B cell (primary cell): ENCODE measurements around the gene CIBAR2. TPM values are rescaled to one million over a fixed set of nuclear protein-coding genes. Genes with fewer than 3 reads are reported as not detected.

Source experiments
- ATAC-seq: fragments of 200-7000 bp; cut with Tn5 transposase; one replicate; pipeline ENCODE4 v1.10.0; 2021; ENCODE audit warnings: low read depth, mild to moderate bottlenecking, moderate number of reproducible peaks, moderate library complexity
- CTCF ChIA-PET: fragments of 350-600 bp; sonication (Branson Sonifier 250); formaldehyde crosslinking; loops from one replicate; lab custom pipeline; 2021; ENCODE audit warnings: antibody characterized with exemption, inconsistent platforms; lab: Charles Lee
- POLR2A ChIA-PET: fragments of 350-600 bp; sonication (Branson Sonifier 250); formaldehyde crosslinking; loops from one replicate; lab custom pipeline; 2021; ENCODE audit warnings: antibody characterized with exemption; lab: Charles Lee
- DNase-seq: peaks from one replicate; pipeline ENCODE4 v3.0.0; 2013
- H2AFZ ChIP-seq: 2 replicates; pipeline ENCODE4 v1.6.1; 2012; ENCODE audit warnings: mild to moderate bottlenecking, low read depth, low read length; ENCODE audit not compliant: insufficient read depth, poor library complexity, severe bottlenecking
- H3K27ac ChIP-seq, 2 donors: 1 replicate in 1 of 2; 2 replicates in 1 of 2; pipeline ENCODE4 v1.5.1; 2012 to 2013; ENCODE audit warnings: low read length in 2 of 2, mild to moderate bottlenecking in 2 of 2, moderate library complexity in 1 of 2
- H3K27me3 ChIP-seq, 4 experiments: fragments of 200-600 bp in 1 of 4; sonication (generic) in 1 of 4; replicated peaks in 1 of 4; 1 replicate in 2 of 4; 2 replicates in 2 of 4; pipeline versions ENCODE4 v1.6.1 to v1.7.0; 2013 to 2016; ENCODE audit warnings: low read length in 3 of 4, mild to moderate bottlenecking in 2 of 4, mixed read lengths in 1 of 4, moderate library complexity in 1 of 4; ENCODE audit not compliant: insufficient read depth in 4 of 4, control insufficient read depth in 3 of 4; ENCODE audit errors: control extremely low read depth in 1 of 4
- H3K36me3 ChIP-seq, 2 experiments: replicated peaks in 1 of 2; 1 replicate in 1 of 2; 2 replicates in 1 of 2; pipeline versions ENCODE4 v1.6.1 to v1.7.1; 2013; ENCODE audit warnings: low read length in 1 of 2; ENCODE audit not compliant: insufficient read depth in 2 of 2, control insufficient read depth in 1 of 2; ENCODE audit errors: control extremely low read depth in 1 of 2, extremely low read depth in 1 of 2
- H3K4me1 ChIP-seq, 2 donors: fragments of 200-600 bp in 1 of 2; sonication (generic) in 1 of 2; 1 replicate in 1 of 2; 2 replicates in 1 of 2; pipeline versions ENCODE4 v1.5.1 to v1.6.1; 2013 to 2017; ENCODE audit warnings: low read length in 2 of 2; ENCODE audit not compliant: control insufficient read depth in 2 of 2, insufficient read depth in 2 of 2
- H3K4me2 ChIP-seq: replicated peaks from 2 replicates; pipeline ENCODE3; 2012; ENCODE audit warnings: mild to moderate bottlenecking, low read depth, low read length; ENCODE audit not compliant: poor library complexity, severe bottlenecking
- H3K4me3 ChIP-seq, 5 experiments: fragments of 200-600 bp in 1 of 5; sonication (generic) in 1 of 5; 1 replicate in 3 of 5; 2 replicates in 2 of 5; pipeline versions ENCODE4 v1.5.1 to v1.7.0; 2011 to 2016; ENCODE audit warnings: low read length in 4 of 5, mild to moderate bottlenecking in 4 of 5, low read depth in 2 of 5, control low read depth in 1 of 5, moderate library complexity in 1 of 5; ENCODE audit not compliant: insufficient read depth in 1 of 5; ENCODE audit errors: control extremely low read depth in 1 of 5, extremely low read depth in 1 of 5
- H3K79me2 ChIP-seq: fragments of 200-600 bp; sonication (generic); one replicate; pipeline ENCODE4 v1.6.0; 2016; ENCODE audit warnings: low read length; ENCODE audit not compliant: control insufficient read depth, insufficient read depth
- H3K9ac ChIP-seq: fragments of 200-600 bp; sonication (generic); 2 replicates; pipeline ENCODE4 v1.6.1; 2017; ENCODE audit warnings: mild to moderate bottlenecking, low read length, moderate library complexity
- H3K9me3 ChIP-seq, 3 donors: one replicate each; pipeline versions ENCODE4 v1.6.1 to v1.7.1; 2013; ENCODE audit warnings: low read length in 2 of 3; ENCODE audit not compliant: control insufficient read depth in 2 of 3, insufficient read depth in 1 of 3; ENCODE audit errors: control extremely low read depth in 1 of 3
- H4K20me1 ChIP-seq: 2 replicates; pipeline ENCODE4 v1.6.0; 2012; ENCODE audit warnings: mild to moderate bottlenecking, low read length; ENCODE audit not compliant: insufficient read depth, control insufficient read depth, poor library complexity, severe bottlenecking
- H3K27ac Mint-ChIP-seq: one replicate; pipeline ENCODE4 v1.8.0; 2021; ENCODE audit warnings: mixed read lengths
- H3K27me3 Mint-ChIP-seq: one replicate; pipeline ENCODE4 v1.8.0; 2021; ENCODE audit warnings: mixed read lengths
- H3K4me1 Mint-ChIP-seq: one replicate; pipeline ENCODE4 v1.8.0; 2021; ENCODE audit warnings: mixed read lengths
- H3K4me3 Mint-ChIP-seq: one replicate; pipeline ENCODE4 v1.8.0; 2021; ENCODE audit warnings: mixed read lengths
- H3K9me3 Mint-ChIP-seq: one replicate; pipeline ENCODE4 v1.8.0; 2022; ENCODE audit warnings: mixed read lengths; ENCODE audit not compliant: insufficient read depth
- CTCF ChIP-seq: fragments of 200-600 bp; IDR thresholded peaks from one replicate; pipeline ENCODE4 v1.8.0; 2022; ENCODE audit warnings: antibody characterized with exemption, mild to moderate bottlenecking
- EZH2 ChIP-seq: IDR thresholded peaks from 2 replicates; pipeline ENCODE4 v1.6.1; 2012; ENCODE audit warnings: borderline replicate concordance, low read depth, mild to moderate bottlenecking, moderate library complexity, low read length; ENCODE audit not compliant: insufficient read depth, poor library complexity, severe bottlenecking
- WGBS: methylation state at CpG from one replicate; pipeline ENCODE4 v1.1.5; 2013; ENCODE audit warnings: missing lambda C conversion rate; ENCODE audit not compliant: insufficient coverage; 5-methylcytosine and 5-hydroxymethylcytosine counted together
- intact Hi-C: fragments of 100-400 bp; cut with micrococcal nuclease; formaldehyde crosslinking; loops from one replicate; pipeline ENCODE4 v1.10.0; 2022
- polyA plus RNA-seq: library from polyadenylated mRNA; depleted of rRNA; stranded (reverse); fragments of >200 nt; gene quantifications from 2 replicates; pipeline ENCODE4 v1.2.3, GENCODE V29; 2012
- total RNA-seq, 2 donors: library from RNA; stranded (reverse); fragments of 120-200 nt in 1 of 2; gene quantifications; 1 replicate in 1 of 2; 2 replicates in 1 of 2; pipeline versions ENCODE4 v1.2.3 to v1.2.4, GENCODE V29; 2013 to 2022

Gene CIBAR2
- total and polyA plus RNA-seq, 2 donors (not counting 1 experiment from before 2014, with no cell fraction given), result not detected

GRCh38 chr16:85138825-85139627 is 26.8 kb upstream of the CIBAR2 start:
- no peak overlapping the region for H3K27ac ChIP-seq
- Mint-ChIP-seq H3K4me3 (no peak overlapping the region), H3K4me1 (peaks cover 11% of the 10 kb centered on the region), H3K9me3 (no peaks in the 10 kb centered on the region), H3K27me3 (peaks cover 37% of the 10 kb centered on the region), H3K27ac (no peak overlapping the region)
- no peaks in the 10 kb centered on the region for H3K36me3 ChIP-seq
- CTCF ChIA-PET, result interaction anchor here (1.3 kb wide), 1 partner anchor 24 kb away, joined by 3 read pairs; no protein-coding TSS in a partner anchor
- peaks cover 0 to 21% (median 7%) of the 10 kb centered on the region in 4 experiments for H3K27me3 ChIP-seq
- H4K20me1 ChIP-seq, result no peaks in the 10 kb centered on the region
- peaks cover 9 to 26% of the 10 kb centered on the region in 2 donors for H3K4me1 ChIP-seq
- 91% methylated on average over 14 of the region's 16 CpGs for WGBS
- no peak overlapping the region for H3K9ac ChIP-seq
- POLR2A ChIA-PET, result no interaction called here
- TF ChIP-seq EZH2 (no peak), CTCF (no peak)
- no peak overlapping the region for H3K4me2 ChIP-seq
- H3K79me2 ChIP-seq, result no peaks in the 10 kb centered on the region
- no peak for DNase-seq
- no peak for ATAC-seq
- intact Hi-C loops, result no loop called here
- H3K9me3 ChIP-seq, result peaks cover 0 to 11% (median 0%) of the 10 kb centered on the region in 3 donors
- no peak overlapping the region for H2AFZ ChIP-seq
- no peak overlapping the region for H3K4me3 ChIP-seq
